Fibroblast of skin of left biceps (primary cell): ENCODE measurements around the gene CDH23.

Experiments used
- DNase-seq, 2 experiments: peaks; one replicate each; pipeline ENCODE4 v3.0.0-alpha.2; 2013; ENCODE audit warnings: low read depth in 2 of 2

CDH23 gene

DNA sequence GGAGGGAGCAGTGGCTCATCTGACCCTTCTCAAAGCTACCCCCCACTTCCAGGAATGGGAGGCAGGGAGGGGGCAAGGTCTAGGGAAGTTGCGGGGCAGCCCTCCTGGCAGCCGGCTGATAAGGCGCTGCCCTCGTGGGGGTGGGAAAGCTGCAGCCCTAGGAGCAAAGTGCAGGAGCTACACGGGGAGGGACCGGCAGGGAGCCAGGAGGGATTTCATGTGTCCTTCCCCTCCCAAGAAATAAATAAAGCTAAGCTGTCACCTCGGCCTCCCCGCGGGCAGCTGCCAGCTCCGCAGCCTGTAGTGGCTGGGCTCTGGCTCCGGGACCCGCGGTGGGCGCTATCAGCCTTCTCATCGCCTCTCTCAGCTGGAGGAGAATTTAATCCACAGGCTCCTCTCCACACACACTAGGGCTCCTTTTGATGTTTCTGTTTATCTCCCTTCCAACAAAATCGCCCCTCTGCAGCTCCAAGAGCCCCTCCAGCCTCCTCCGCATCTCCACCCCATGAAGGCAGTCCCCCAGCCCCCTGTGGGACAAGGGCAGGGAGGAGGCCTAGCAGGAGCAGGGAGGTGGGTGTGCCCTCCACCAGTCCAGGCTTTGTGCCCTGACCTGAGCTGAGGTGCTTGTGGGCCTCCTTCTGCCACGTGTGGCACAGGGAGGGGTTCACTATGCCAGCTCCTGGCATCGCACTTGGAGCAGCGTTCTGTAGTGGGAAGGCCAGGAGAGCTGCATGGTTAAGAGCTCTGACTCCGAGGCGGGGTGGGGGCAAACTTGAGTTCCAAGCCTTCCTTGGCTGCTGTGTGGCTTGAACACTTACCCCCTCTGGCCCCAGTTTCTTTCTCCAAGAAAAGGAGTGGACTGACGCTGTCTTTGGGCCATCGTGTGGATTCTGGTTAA lies 242.4 kb downstream of the CDH23 start:
- no peak for DNase-seq

GRCh38 chr10:71640607-71641006 lies 243.9 kb downstream of the CDH23 start:
- no peak for DNase-seq

DNA sequence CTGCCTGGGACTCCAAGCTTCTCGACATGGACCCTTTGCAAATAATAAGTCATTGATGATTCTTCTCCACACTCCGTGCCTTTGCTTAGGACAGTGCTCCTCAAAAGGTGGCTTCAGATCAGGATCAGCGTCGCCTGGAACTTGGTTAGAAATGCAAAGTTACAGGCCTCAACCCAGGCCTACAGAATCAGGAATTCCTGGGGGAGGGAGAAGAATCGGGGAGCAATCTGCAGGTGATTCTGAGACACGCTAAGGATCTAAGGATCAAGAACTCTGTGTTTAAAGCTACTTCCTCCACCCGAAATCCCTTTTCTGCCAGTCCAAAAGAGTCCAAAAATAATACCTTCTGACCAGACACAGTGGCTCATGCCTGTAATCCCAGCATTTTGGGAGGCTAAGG lies 244.7 kb downstream of the CDH23 start:
- DNase-seq: no peak

GRCh38 chr10:71641986-71642385 lies 245.3 kb downstream of the CDH23 start:
- no peak for DNase-seq

DNA sequence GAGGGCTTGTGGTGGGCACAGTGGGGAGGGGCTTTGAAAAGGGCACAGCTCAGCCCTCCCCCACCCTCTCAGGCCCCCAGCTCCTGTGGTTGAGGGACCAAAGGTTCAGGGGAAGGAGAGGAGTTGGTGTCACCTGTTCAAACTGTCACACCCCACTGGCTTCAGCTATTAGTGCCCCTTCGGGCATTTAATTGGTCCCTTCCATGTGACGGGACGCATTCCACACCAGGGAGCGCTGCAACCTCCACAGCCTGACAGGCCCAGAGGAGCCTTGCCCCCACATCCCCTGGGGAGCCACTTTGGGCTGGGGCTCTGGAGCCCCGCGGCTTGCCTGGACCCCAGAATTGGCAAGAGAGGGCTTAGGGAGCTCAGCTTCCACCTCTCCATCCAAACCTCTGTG lies 247.2 kb downstream of the CDH23 start:
- DNase-seq: no peak

DNA sequence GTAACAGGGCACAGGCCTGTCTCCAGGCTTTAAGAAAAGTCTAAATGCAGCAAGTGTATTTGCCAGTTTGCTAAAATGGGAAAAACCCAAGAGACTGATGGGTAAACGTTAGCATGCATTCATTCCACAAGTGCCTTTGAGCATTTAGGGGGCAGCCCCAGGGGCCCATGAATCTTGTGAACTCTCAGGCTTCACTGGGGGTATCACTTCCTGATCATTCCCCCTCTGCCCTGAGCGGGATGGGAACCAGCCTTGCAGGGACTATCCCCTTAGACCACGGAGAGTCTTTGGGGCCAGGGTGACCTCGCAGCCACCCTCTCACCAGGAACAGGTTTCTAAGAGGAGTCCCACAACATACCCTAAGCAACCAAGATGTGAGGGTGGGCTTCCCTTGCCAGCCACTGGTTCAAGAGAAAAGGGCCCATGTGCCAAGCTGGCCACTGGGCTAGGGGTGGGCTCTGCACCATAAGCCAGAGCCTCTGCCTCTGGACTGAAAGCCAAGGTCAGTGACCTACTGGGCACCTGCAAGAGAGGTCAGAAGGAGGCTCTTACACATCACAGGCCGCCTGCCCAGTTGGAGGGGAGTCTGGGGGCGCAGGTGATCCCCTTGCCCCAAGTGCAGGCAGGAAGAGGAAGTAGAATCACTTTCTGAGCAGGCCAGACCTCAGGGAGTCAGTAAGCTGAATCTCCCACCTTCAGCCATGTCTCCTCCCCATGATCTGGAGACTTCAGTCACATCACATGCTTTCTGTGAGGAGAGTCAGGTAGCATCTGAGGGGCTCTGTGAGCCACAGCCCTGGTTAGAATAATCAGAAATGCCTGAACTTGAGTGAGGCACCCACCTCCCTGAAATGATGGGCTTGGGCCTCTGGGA lies 247.8 kb downstream of the CDH23 start:
- DNase-seq: no peak

DNA sequence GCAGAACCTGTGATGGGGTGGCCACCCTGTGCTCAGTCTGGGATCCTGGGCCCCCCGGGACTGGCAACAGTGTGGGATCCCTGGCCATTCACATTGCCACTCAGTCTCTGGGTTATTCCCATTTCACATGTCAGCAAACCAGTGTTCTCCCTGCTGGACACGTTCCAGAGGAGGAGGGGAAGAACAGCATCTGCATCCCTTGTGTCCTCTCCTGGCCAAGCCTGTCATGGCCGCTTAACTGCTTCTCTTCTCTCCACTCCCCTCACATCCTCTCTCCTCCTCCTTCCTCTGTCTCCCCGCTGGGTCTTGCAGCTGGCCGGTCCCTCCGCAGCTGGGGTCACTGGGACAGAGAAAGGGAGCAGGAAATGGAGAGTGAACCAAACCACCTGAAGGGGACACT lies 248.5 kb downstream of the CDH23 start:
- no peak for DNase-seq

- no peak for DNase-seq
Measured at GRCh38 chr10:71646037-71646436, 249.3 kb downstream of the CDH23 start.

DNA sequence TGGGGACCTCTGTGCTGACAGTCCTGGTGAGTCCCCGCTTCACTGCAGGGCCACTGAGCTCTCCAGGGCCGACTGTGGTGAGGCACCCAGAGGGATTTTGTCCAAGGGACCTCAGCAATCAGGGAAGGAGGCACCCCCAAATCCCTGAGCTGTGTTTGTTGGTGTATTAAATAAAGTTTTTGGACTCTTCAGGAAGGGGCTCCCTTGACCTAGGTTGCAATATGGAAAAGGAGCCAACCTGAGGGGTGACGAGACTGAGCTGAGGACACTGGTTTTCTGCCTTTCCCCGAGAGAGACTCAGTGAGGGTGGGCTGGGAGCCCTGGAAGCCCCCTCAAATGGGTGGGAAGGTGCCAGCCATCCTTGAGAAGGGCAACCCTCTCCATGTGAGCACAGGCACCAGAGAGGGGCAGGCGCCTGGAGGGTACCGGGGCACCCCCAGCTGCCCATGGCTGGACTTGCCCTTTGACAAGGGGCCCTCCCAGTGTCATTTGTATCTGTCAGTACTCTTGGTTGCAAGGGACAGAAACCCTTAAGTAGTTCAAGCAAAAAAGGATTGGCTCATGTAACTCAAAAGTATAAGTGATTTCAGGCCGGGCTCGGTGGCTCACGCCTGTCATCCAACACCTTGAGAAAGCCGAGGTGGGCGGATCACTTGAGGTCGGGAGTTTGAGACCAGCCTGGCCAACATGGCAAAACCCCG lies 250.0 kb downstream of the CDH23 start:
- no peak for DNase-seq

DNA sequence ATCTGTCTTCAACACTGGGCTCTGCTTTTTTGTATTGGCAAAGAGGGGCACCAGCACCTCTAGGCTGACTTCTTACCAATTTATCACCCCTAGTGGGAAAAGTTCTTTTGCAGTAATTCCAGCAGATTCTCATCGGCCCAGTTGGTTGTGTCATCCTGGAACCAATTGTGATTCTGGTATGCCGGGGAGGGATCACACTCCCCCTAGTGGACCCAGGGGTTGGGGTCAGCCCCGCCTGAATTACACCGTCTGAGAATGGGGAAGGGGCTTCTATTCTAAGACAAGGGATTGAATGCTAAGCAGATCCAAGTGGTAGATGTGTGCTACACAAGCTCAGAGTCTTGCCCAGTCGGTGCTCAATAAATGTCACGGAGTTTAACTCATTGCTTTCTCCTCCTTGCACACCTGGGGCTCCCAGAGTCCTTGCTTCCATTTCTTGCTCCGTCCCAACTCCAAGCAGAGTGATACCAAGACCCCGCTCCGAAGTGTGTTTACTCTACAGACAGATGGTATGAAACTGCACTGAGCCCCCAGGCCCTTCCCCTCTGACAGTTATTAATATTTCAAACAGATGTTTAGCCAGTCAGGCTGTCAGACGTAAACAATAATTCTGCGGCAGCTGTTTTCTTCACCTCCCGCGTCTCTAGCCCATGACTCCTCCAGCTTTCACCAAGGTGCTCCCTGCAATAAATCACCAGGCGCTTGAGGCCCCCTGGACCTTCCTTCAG lies 251.0 kb downstream of the CDH23 start:
- DNase-seq: no peak

- DNase-seq: no peak
Measured at GRCh38 chr10:71648254-71648932, 251.7 kb downstream of the CDH23 start.

GRCh38 chr10:71648933-71649320 lies 252.2 kb downstream of the CDH23 start:
- no peak for DNase-seq

GRCh38 chr10:71649631-71650030 lies 252.9 kb downstream of the CDH23 start:
- no peak for DNase-seq

GRCh38 chr10:71650397-71650796 lies 253.7 kb downstream of the CDH23 start:
- DNase-seq: no peak

DNA sequence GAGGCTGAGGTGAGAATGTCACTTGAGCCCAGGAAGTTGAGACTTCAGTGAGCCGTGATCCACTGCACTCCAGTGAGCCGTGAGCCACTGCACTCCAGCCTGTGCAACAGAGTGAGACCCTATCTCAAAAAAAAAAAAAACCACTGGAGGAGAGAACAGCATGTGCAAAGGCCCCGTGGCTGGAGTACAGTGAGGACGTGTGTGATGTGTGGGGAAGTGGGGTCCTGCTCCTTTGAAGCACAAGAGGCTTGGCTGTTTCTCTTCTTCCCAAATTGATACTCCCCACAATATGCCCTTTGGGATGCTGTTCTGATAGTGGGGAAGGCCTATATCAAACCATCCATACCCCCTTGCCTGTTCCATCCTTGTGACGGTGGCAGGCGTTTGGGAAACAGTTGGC lies 254.7 kb downstream of the CDH23 start:
- DNase-seq: no peak

GRCh38 chr10:71651928-71652327 lies 255.2 kb downstream of the CDH23 start:
- DNase-seq: no peak

DNA sequence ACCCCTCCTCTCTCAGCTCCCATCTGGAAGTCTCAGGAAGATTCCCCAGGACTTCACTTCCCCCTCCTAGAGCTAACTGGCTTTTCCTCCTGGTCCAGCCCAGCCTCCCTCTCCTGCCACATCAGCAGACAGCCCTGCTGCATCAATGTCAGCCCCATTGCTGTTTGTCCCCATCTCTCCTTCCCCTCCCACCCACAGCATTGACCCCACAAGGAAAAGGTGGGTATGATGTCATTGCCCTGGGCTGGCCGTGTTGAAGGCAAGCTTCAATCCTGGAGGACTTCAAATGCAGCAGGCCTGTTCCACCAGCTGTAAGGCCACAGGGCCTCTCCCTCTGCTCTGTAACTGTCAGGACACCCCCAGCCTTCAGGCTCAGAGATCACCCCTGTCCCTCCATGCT lies 256.3 kb downstream of the CDH23 start:
- DNase-seq: no peak

DNA sequence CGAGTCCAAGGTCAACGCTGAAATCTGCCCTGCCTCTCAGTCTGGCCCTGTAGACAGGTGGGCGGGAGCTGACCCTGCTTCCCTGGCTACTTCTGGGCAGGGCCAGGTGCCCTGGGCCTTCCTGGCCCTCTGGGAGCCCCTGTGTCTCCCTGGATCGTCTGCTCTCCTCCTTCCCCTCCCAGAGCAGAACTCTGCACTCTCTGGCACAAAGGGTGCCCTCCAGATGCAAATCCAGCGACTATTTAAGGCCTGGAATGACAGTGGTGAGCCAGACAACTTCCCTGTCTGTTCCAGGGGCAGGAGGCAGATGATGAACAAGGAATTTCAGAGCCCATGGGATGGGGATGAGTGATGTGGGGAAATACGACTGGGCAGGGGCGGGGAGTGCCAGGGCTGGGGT lies 259.5 kb downstream of the CDH23 start:
- DNase-seq: no peak

GRCh38 chr10:71657604-71658466 lies 261.1 kb downstream of the CDH23 start:
- DNase-seq: no peak

- no peak for DNase-seq
Measured at GRCh38 chr10:71658467-71658745, 261.7 kb downstream of the CDH23 start.
